Karpas-422 (cell line): ENCODE data around the gene ZNF830. TPM values are rescaled to one million over a fixed set of nuclear protein-coding genes. Genes with fewer than 3 reads are reported as not detected.

Experiments
- DNase-seq: peaks from one replicate; pipeline ENCODE4 v3.0.0-alpha.2; 2015
- H2AFZ ChIP-seq: fragments of 200-600 bp; sonication (generic); 2 replicates; pipeline ENCODE4 v1.6.1; 2014; ENCODE audit warnings: antibody characterized with exemption, low read length, mixed read lengths
- H3K27ac ChIP-seq: fragments of 200-600 bp; sonication (generic); 2 replicates; pipeline ENCODE4 v1.5.1; 2014; ENCODE audit warnings: mild to moderate bottlenecking, low read length, moderate library complexity
- H3K27me3 ChIP-seq: fragments of 200-600 bp; sonication (generic); 2 replicates; pipeline ENCODE4 v1.6.1; 2014; ENCODE audit warnings: low read length, mixed read lengths
- H3K36me3 ChIP-seq: fragments of 200-600 bp; sonication (generic); 2 replicates; pipeline ENCODE4 v1.6.1; 2014; ENCODE audit warnings: low read length, mixed read lengths; ENCODE audit not compliant: insufficient read depth
- H3K4me1 ChIP-seq: fragments of 200-600 bp; sonication (generic); 2 replicates; pipeline ENCODE4 v1.6.1; 2014; ENCODE audit warnings: mild to moderate bottlenecking, low read length, mixed read lengths
- H3K4me2 ChIP-seq: fragments of 200-600 bp; sonication (generic); 2 replicates; pipeline ENCODE4 v1.6.1; 2014; ENCODE audit warnings: low read length, low read depth, mild to moderate bottlenecking; ENCODE audit not compliant: poor library complexity, severe bottlenecking
- H3K4me3 ChIP-seq: fragments of 200-600 bp; sonication (generic); 2 replicates; pipeline ENCODE4 v1.5.1; 2014; ENCODE audit warnings: mild to moderate bottlenecking, antibody characterized with exemption, low read length, mixed read lengths
- H3K79me2 ChIP-seq: fragments of 200-600 bp; sonication (generic); 2 replicates; pipeline ENCODE4 v1.6.1; 2014; ENCODE audit warnings: mild to moderate bottlenecking, low read length, mixed read lengths
- H3K9ac ChIP-seq: fragments of 200-600 bp; sonication (generic); 2 replicates; pipeline ENCODE4 v1.6.0; 2014; ENCODE audit warnings: low read length
- H3K9me2 ChIP-seq: fragments of 200-600 bp; sonication (generic), shearing (Covaris generic); replicated peaks from 2 replicates; pipeline ENCODE4 v1.6.0; 2014; ENCODE audit warnings: mild to moderate bottlenecking, low read length, moderate library complexity; ENCODE audit not compliant: insufficient read depth
- H3K9me3 ChIP-seq: fragments of 300-700, 200-600 bp; sonication (generic); 2 replicates; pipeline ENCODE4 v1.6.1; 2014; ENCODE audit warnings: low read length, mixed read lengths
- H4K20me1 ChIP-seq: fragments of 200-600 bp; sonication (generic); 2 replicates; pipeline ENCODE4 v1.6.1; 2014; ENCODE audit warnings: mild to moderate bottlenecking, antibody characterized with exemption, low read length, low read depth; ENCODE audit not compliant: insufficient read depth
- total RNA-seq: library from RNA; depleted of rRNA; stranded (reverse); fragments of >200 nt; shearing (Covaris generic); gene quantifications from 2 replicates; pipeline ENCODE4 v1.2.3, GENCODE V29; 2014; ENCODE audit warnings: low replicate concordance; rRNA removed

Gene ZNF830
- total RNA-seq, 1 experiment from 2014 or later = 10.2 TPM

DNA sequence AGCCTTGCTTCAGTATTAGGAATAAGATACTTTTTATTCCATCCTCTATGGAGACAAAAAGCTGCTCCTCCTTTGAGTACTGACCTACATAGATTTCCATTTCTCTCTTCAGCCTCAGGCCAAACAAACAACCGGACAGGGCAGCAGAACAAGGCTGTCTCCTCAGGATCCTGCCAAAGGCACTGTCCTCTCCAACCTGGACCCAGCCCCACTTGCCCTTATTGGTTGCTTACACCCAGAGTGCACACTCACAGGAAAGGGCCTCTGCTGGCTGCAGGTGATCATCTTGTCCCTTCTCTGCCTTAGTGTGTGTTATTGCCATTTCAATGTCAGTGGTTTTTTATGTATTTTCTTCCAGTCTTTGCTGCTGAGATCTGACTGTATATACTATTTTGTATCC is 45.6 kb downstream of the ZNF830 start:
- DNase-seq = no peak
- H3K4me3 ChIP-seq = no peak overlapping the region
- H3K9me2 ChIP-seq = no peaks in the 10 kb centered on the region
- no peak overlapping the region for H3K9ac ChIP-seq
- no peaks in the 10 kb centered on the region for H3K79me2 ChIP-seq
- H3K27me3 ChIP-seq = no peaks in the 10 kb centered on the region
- H4K20me1 ChIP-seq = no peaks in the 10 kb centered on the region
- H3K4me2 ChIP-seq = no peak overlapping the region
- no peaks in the 10 kb centered on the region for H3K9me3 ChIP-seq
- no peaks in the 10 kb centered on the region; the same call in 1 of the 2 replicates for H3K36me3 ChIP-seq
- no peak overlapping the region for H2AFZ ChIP-seq
- no peaks in the 10 kb centered on the region for H3K4me1 ChIP-seq
- no peak overlapping the region for H3K27ac ChIP-seq

DNA sequence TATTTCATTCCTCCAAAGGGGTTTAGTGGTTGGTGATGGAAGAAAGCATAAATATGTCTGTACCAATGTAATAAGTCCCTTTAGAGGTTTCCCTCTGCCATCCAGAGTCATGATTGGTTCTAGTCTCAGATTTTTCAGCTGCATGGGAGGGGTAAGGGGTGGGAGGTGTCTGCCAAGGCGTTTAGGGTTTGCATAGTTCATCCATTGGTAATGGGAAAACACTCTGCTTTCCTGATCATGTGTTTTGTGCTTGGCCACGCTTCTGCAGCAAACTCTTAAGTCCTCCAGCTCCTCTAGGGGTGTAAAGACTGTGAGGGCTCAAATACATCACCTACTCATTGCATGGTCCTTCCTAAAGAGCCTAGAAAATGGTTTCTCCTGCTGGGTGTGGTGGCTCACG is 48.8 kb downstream of the ZNF830 start:
- no peak overlapping the region for H3K9ac ChIP-seq
- no peaks in the 10 kb centered on the region for H3K4me1 ChIP-seq
- no peak overlapping the region for H3K4me2 ChIP-seq
- no peaks in the 10 kb centered on the region for H4K20me1 ChIP-seq
- H3K27ac ChIP-seq = no peak overlapping the region
- H3K4me3 ChIP-seq = no peak overlapping the region
- no peak for DNase-seq
- no peaks in the 10 kb centered on the region for H3K9me2 ChIP-seq
- no peaks in the 10 kb centered on the region for H3K79me2 ChIP-seq
- H3K27me3 ChIP-seq = no peaks in the 10 kb centered on the region
- no peaks in the 10 kb centered on the region for H3K9me3 ChIP-seq
- H2AFZ ChIP-seq = no peak overlapping the region
- H3K36me3 ChIP-seq = no peaks in the 10 kb centered on the region; the same call in 1 of the 2 replicates

DNA sequence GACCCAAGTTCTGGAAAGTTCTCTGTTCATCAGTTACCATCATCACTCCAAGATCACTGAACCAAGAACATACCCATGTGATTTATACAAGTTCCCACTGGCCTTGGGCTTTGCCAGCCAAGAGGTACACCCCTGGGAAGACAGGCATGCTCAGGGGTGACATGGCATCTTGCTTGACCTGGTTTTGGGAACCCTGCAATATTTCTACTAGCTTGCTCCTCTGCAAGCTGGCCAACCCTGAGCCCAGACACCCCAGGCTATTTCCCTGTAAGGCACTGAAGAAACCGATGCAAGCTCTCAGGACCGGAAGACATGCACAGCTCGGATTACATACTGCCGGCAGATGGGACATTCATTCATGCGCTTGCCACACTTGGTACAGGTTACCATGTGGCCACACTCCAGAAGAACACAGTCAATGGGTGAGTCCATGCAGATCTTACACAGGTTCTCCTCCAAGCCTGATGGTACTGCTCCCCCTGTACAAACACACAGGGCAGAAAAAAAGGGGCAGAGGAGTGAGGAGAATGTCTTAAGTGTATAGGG is 50.4 kb downstream of the ZNF830 start:
- Histone ChIP-seq H3K9me3 (no peaks in the 10 kb centered on the region), H3K36me3 (no peaks in the 10 kb centered on the region; the same call in 1 of the 2 replicates), H2AFZ (no peak overlapping the region), H3K9me2 (no peaks in the 10 kb centered on the region), H3K79me2 (no peaks in the 10 kb centered on the region), H3K4me1 (no peaks in the 10 kb centered on the region), H3K9ac (no peak overlapping the region), H3K27ac (no peak overlapping the region), H4K20me1 (no peaks in the 10 kb centered on the region), H3K27me3 (no peaks in the 10 kb centered on the region), H3K4me2 (no peak overlapping the region), H3K4me3 (no peak overlapping the region)
- no peak for DNase-seq

Other genes starting within 250 kb of the ZNF830 start
- 5.4 and 7.0 TPM in 2 replicates for gene CCT6B, start 80 bp upstream of the ZNF830 start, total RNA-seq
- 28.2 and 31.7 TPM in 2 replicates for gene LIG3, start 19.0 kb downstream of the ZNF830 start, total RNA-seq
- gene RFFL, start 102.2 kb downstream of the ZNF830 start, total RNA-seq = 14.6 and 16.3 TPM in 2 replicates
- gene RAD51D, start 158.3 kb downstream of the ZNF830 start, total RNA-seq = 7.2 and 9.0 TPM in 2 replicates
- gene FNDC8, start 160.1 kb downstream of the ZNF830 start, total RNA-seq = not detected in 2 replicates
- 14.1 and 22.5 TPM in 2 replicates for gene NLE1, start 180.8 kb downstream of the ZNF830 start, total RNA-seq
- gene UNC45B, start 186.3 kb downstream of the ZNF830 start, total RNA-seq = not detected in 2 replicates
- not detected in 2 replicates for gene SLC35G3, start 232.9 kb downstream of the ZNF830 start, total RNA-seq